ENCODE measurements around the gene PEX26. TPM values are rescaled to one million over a fixed set of nuclear protein-coding genes. Genes with fewer than 3 reads are reported as not detected.

The PEX26 gene
- total RNA-seq, 2 donors from 2014 or later = 39.1 to 46.0 TPM

GRCh38 chr22:18078329-18079041 lies 695 bp downstream of the PEX26 start:
- Histone ChIP-seq H3K27ac (peak overlapping the region in 1 of 2 donors; percentile 80), H3K4me1 (ENCODE audit: control insufficient read depth in 1 of 2, low read depth in 2 of 2) (peaks cover 23 to 36% of the 10 kb centered on the region in 2 donors), H3K9me3 (no peaks in the 10 kb centered on the region), H3K27me3 (replicated peaks; ENCODE audit: insufficient read depth) (no peaks in the 10 kb centered on the region), H3K36me3 (peaks cover 10% of the 10 kb centered on the region), H3K4me3 (peak overlapping the region; percentile 83)
- DNase-seq (ENCODE audit: low spot score) (no peak), ATAC-seq (ENCODE audit: insufficient number of reproducible peaks, low FRiP score, low read depth) (no peak)
- TF ChIP-seq CTCF (IDR thresholded peaks at IDR 0.05) = no peak

- no peak for DNase-seq (ENCODE audit: low spot score)
- Histone ChIP-seq H3K36me3 (peaks cover 21% of the 10 kb centered on the region), H3K4me3 (no peak overlapping the region), H3K9me3 (no peaks in the 10 kb centered on the region), H3K4me1 (ENCODE audit: control insufficient read depth in 1 of 2, low read depth in 2 of 2) (peaks cover 23 to 36% of the 10 kb centered on the region in 2 donors), H3K27me3 (replicated peaks; ENCODE audit: insufficient read depth) (no peaks in the 10 kb centered on the region), H3K27ac (no peak overlapping the region)
- no peak for TF ChIP-seq CTCF (IDR thresholded peaks at IDR 0.05)
- no peak for ATAC-seq (ENCODE audit: insufficient number of reproducible peaks, low FRiP score, low read depth)
Measured at GRCh38 chr22:18079706-18080233, 2.0 kb downstream of the PEX26 start.

GRCh38 chr22:18081416-18081815 lies 3.6 kb downstream of the PEX26 start:
- TF ChIP-seq CTCF (IDR thresholded peaks at IDR 0.05) = no peak
- H3K9me3 ChIP-seq = no peaks in the 10 kb centered on the region
- no peak for ATAC-seq (ENCODE audit: insufficient number of reproducible peaks, low FRiP score, low read depth)
- peaks cover 30% of the 10 kb centered on the region for H3K36me3 ChIP-seq
- no peaks in the 10 kb centered on the region for H3K27me3 ChIP-seq (replicated peaks; ENCODE audit: insufficient read depth)
- no peak overlapping the region for H3K27ac ChIP-seq
- H3K4me1 ChIP-seq (ENCODE audit: control insufficient read depth in 1 of 2, low read depth in 2 of 2) = peaks cover 18 to 22% of the 10 kb centered on the region in 2 donors
- DNase-seq (ENCODE audit: low spot score) = no peak
- no peak overlapping the region for H3K4me3 ChIP-seq

- TF ChIP-seq CTCF (IDR thresholded peaks at IDR 0.05) = no peak
- Histone ChIP-seq H3K4me1 (ENCODE audit: control insufficient read depth in 1 of 2, low read depth in 2 of 2) (peaks cover 10 to 13% of the 10 kb centered on the region in 2 donors), H3K4me3 (no peak overlapping the region), H3K27me3 (replicated peaks; ENCODE audit: insufficient read depth) (no peaks in the 10 kb centered on the region), H3K27ac (no peak overlapping the region), H3K9me3 (no peaks in the 10 kb centered on the region), H3K36me3 (peaks cover 36% of the 10 kb centered on the region)
- no peak for DNase-seq (ENCODE audit: low spot score)
- ATAC-seq (ENCODE audit: insufficient number of reproducible peaks, low FRiP score, low read depth) = no peak
Measured at GRCh38 chr22:18082467-18082866, 4.7 kb downstream of the PEX26 start.

- H3K4me1 ChIP-seq (ENCODE audit: control insufficient read depth in 1 of 2, low read depth in 2 of 2) = peaks cover 9 to 11% of the 10 kb centered on the region in 2 donors
- H3K36me3 ChIP-seq = peaks cover 45% of the 10 kb centered on the region
- no peak overlapping the region for H3K4me3 ChIP-seq
- no peak for DNase-seq (ENCODE audit: low spot score)
- no peak overlapping the region for H3K27ac ChIP-seq
- TF ChIP-seq CTCF (IDR thresholded peaks at IDR 0.05) = no peak
- H3K27me3 ChIP-seq (replicated peaks; ENCODE audit: insufficient read depth) = no peaks in the 10 kb centered on the region
- H3K9me3 ChIP-seq = no peaks in the 10 kb centered on the region
- no peak for ATAC-seq (ENCODE audit: insufficient number of reproducible peaks, low FRiP score, low read depth)
Measured at GRCh38 chr22:18083406-18083805, 5.6 kb downstream of the PEX26 start.

Measured in thoracic aorta (tissue), 2 donors.